Body of pancreas (tissue), 4 donors: ENCODE data around the gene HSPA12A. TPM values are rescaled to one million over a fixed set of nuclear protein-coding genes. Genes with fewer than 3 reads are reported as not detected.
A peak's percentile ranks its signal among the peaks of the same experiment; 100 is the strongest.

ENCODE experiments used
- ATAC-seq: fragments of 150-250 bp; one replicate; pipeline ENCODE4 v1.9.1; 2016
- DNase-seq, 4 donors: peaks; one replicate each; pipeline ENCODE4 v3.0.0-alpha.2; 2019
- H3K27ac ChIP-seq, 4 donors: fragments of 200-600 bp; sonication (generic); 1 replicate in 3 of 4; 2 replicates in 1 of 4; pipeline versions ENCODE4 v1.5.1 to v1.6.1; 2016 to 2019; ENCODE audit warnings: mild to moderate bottlenecking in 1 of 4, mixed read lengths in 1 of 4, moderate library complexity in 1 of 4
- H3K27me3 ChIP-seq, 2 donors: fragments of 200-600 bp; sonication (generic); one replicate each; pipeline ENCODE4 v1.6.0; 2016; ENCODE audit warnings: mild to moderate bottlenecking in 1 of 2
- H3K36me3 ChIP-seq, 2 donors: fragments of 200-600 bp; sonication (generic); replicated peaks in 1 of 2; 2 replicates each; pipeline ENCODE4 v1.5.1; 2016; ENCODE audit warnings: low read depth in 2 of 2; ENCODE audit not compliant: insufficient read depth in 1 of 2
- H3K4me1 ChIP-seq: fragments of 200-600 bp; sonication (generic); one replicate; pipeline ENCODE4 v1.6.0; 2016
- H3K4me3 ChIP-seq, 2 donors: fragments of 200-600 bp; sonication (generic); 1 replicate in 1 of 2; 2 replicates in 1 of 2; pipeline ENCODE4 v1.5.1; 2016 to 2019
- H3K9me3 ChIP-seq, 3 donors: fragments of 200-600 bp; sonication (generic); 1 replicate in 2 of 3; 2 replicates in 1 of 3; pipeline ENCODE4 v1.5.1; 2016
- CTCF ChIP-seq, 7 experiments: fragments of 450-650 bp in 4 of 7; fragments of 200-600 bp in 3 of 7; sonication (generic) in 3 of 7; IDR thresholded peaks; one replicate each; pipeline ENCODE4 v1.5.1; 2016 to 2019; ENCODE audit warnings: antibody characterized with exemption in 7 of 7
- POLR2A ChIP-seq, 3 donors: fragments of 450-650 bp; IDR thresholded peaks; one replicate each; pipeline ENCODE4 v1.6.1; 2016; ENCODE audit warnings: antibody characterized with exemption in 3 of 3, mild to moderate bottlenecking in 2 of 3
- WGBS, 2 donors: methylation state at CpG; one replicate each; pipeline ENCODE4 v1.1.5; 2017; 5-methylcytosine and 5-hydroxymethylcytosine counted together
- intact Hi-C: fragments of 100-400 bp; cut with DNase I; formaldehyde crosslinking; loops from one replicate; pipeline ENCODE4 v1.15.1; 2023
- total RNA-seq, 2 donors: library from RNA; depleted of rRNA; stranded (reverse); fragments of >200 nt; gene quantifications; one replicate each; pipeline ENCODE4 v1.1.0, GENCODE V29; 2016

Gene HSPA12A
- 10 to 100 TPM in 1 of 2 donors, 1 to 10 TPM in 1; 8.3 to 22.7 TPM for total RNA-seq

GRCh38 chr10:116742367-116743265 lies at the start of gene HSPA12A:
Gene HSPA12A (minus strand): TSS chr10:116742566. CDS start chr10:116742469, 97 bp downstream.
- H3K4me3 ChIP-seq = peak within 1 kb of the TSS; percentile 60 to 61
- TF ChIP-seq POLR2A (IDR thresholded peaks at IDR 0.05) (peak; percentile 32 to 60 (median 43)), CTCF (IDR thresholded peaks at IDR 0.05) (peak in 3 of 7 experiments; percentile 5 to 18 (median 6))
- ATAC-seq (peak; percentile 94), DNase-seq (peak; percentile 78 to 87 (median 80))
- no peaks in the 10 kb centered on the region for H3K9me3 ChIP-seq
- peaks cover 16% of the 10 kb centered on the region for H3K4me1 ChIP-seq
- intact Hi-C loops = no loop called here
- no peaks in the 10 kb centered on the region for H3K27me3 ChIP-seq
- peak within 1 kb of the TSS; percentile 62 to 92 (median 81) for H3K27ac ChIP-seq
- no peaks in the 10 kb centered on the region for H3K36me3 ChIP-seq
- WGBS, 2 donors = 0% methylated on average over 22 to 80 of the region's 114 CpGs

GRCh38 chr10:116791241-116791640 lies 48.9 kb upstream of the HSPA12A start:
- no peaks in the 10 kb centered on the region for H3K36me3 ChIP-seq
- ATAC-seq = no peak
- no peak overlapping the region for H3K27ac ChIP-seq
- peaks cover 4% of the 10 kb centered on the region for H3K4me1 ChIP-seq
- H3K9me3 ChIP-seq = no peaks in the 10 kb centered on the region
- H3K4me3 ChIP-seq = no peak overlapping the region
- WGBS, 2 donors = 95 to 100% methylated on average over 2 of the region's 2 CpGs
- no peak for DNase-seq
- H3K27me3 ChIP-seq = peaks cover 0 to under 1% of the 10 kb centered on the region in 2 donors
- intact Hi-C loops = no loop called here
- TF ChIP-seq CTCF (IDR thresholded peaks at IDR 0.05) = no peak
- no peak for TF ChIP-seq POLR2A (IDR thresholded peaks at IDR 0.05)

GRCh38 chr10:116787893-116788665 lies 45.7 kb upstream of the HSPA12A start:
- Histone ChIP-seq H3K36me3 (no peaks in the 10 kb centered on the region), H3K4me3 (no peak overlapping the region), H3K27me3 (no peaks in the 10 kb centered on the region), H3K9me3 (no peaks in the 10 kb centered on the region), H3K27ac (no peak overlapping the region), H3K4me1 (peaks cover 4% of the 10 kb centered on the region)
- DNase-seq (peak; percentile 73 to 83 (median 76)), ATAC-seq (peak; percentile 69)
- 1 to 3% methylated on average over 24 to 29 of the region's 29 CpGs for WGBS, 2 donors
- TF ChIP-seq CTCF (IDR thresholded peaks at IDR 0.05) (peak; percentile 90 to 99 (median 94)), POLR2A (IDR thresholded peaks at IDR 0.05) (no peak)
- intact Hi-C loops = loop anchor here (2.0 kb wide), 1 partner anchor 107 kb away; no protein-coding TSS in a partner anchor

- Histone ChIP-seq H3K4me3 (no peak overlapping the region), H3K36me3 (no peaks in the 10 kb centered on the region), H3K27ac (no peak overlapping the region), H3K4me1 (peaks cover 4% of the 10 kb centered on the region), H3K27me3 (no peaks in the 10 kb centered on the region), H3K9me3 (no peaks in the 10 kb centered on the region)
- no peak for ATAC-seq
- TF ChIP-seq CTCF (IDR thresholded peaks at IDR 0.05) (no peak), POLR2A (IDR thresholded peaks at IDR 0.05) (no peak)
- WGBS, 2 donors = 73 to 80% methylated on average over 7 to 8 of the region's 8 CpGs
- DNase-seq = no peak
- intact Hi-C loops = no loop called here
Measured at GRCh38 chr10:116787053-116787659, 44.8 kb upstream of the HSPA12A start.
